Keratinocyte (primary cell): ENCODE measurements around the gene CLHC1. TPM values are rescaled to one million over a fixed set of nuclear protein-coding genes. Genes with fewer than 3 reads are reported as not detected.
A peak's percentile ranks its signal among the peaks of the same experiment; 100 is the strongest.
"Not testable (repeated sequence)": the region's sequence is repeated elsewhere in the genome, so short reads cannot be mapped to it uniquely, and the experiment has no call there.

ENCODE experiments used
- DNase-seq: peaks from one replicate; pipeline ENCODE4 v3.0.0-alpha.2; 2011; ENCODE audit warnings: low read depth, missing footprints, low spot score
- FAIRE-seq: peaks from 2 replicates; lab custom pipeline; 2011; peaks lifted over from hg19 to GRCh38; lab: Jason Lieb, UNC
- H2AFZ ChIP-seq: 2 replicates; pipeline ENCODE4 v1.6.0; 2012; ENCODE audit warnings: low read length, control low read depth, inconsistent platforms; ENCODE audit not compliant: control insufficient read depth
- H3K27ac ChIP-seq: 2 replicates; pipeline ENCODE4 v1.5.1; 2011; ENCODE audit warnings: low read length; ENCODE audit not compliant: control insufficient read depth, insufficient read depth
- H3K27me3 ChIP-seq: 3 replicates; pipeline ENCODE4 v1.6.0; 2011; ENCODE audit warnings: low read length; ENCODE audit not compliant: control insufficient read depth, insufficient read depth; ENCODE audit errors: extremely low read depth
- H3K36me3 ChIP-seq, 2 experiments: 2 replicates in 1 of 2; 3 replicates in 1 of 2; pipeline ENCODE4 v1.5.1; 2011; ENCODE audit warnings: low read length in 2 of 2, mild to moderate bottlenecking in 1 of 2; ENCODE audit not compliant: control insufficient read depth in 2 of 2, insufficient read depth in 2 of 2; ENCODE audit errors: extremely low read depth in 1 of 2
- H3K4me1 ChIP-seq: 3 replicates; pipeline ENCODE4 v1.5.1; 2011; ENCODE audit warnings: low read length; ENCODE audit not compliant: control insufficient read depth, insufficient read depth; ENCODE audit errors: extremely low read depth
- H3K4me2 ChIP-seq: 3 replicates; pipeline ENCODE4 v1.6.0; 2011; ENCODE audit warnings: low read depth, low read length; ENCODE audit not compliant: control insufficient read depth, insufficient read depth; ENCODE audit errors: extremely low read depth
- H3K4me3 ChIP-seq, 3 experiments: fragments of 200-600 bp in 1 of 3; sonication (generic) in 1 of 3; 2 replicates in 2 of 3; 3 replicates in 1 of 3; pipeline ENCODE4 v1.5.1; 2011 to 2016; ENCODE audit warnings: low read length in 3 of 3, mild to moderate bottlenecking in 3 of 3, control low read depth in 2 of 3, inconsistent platforms in 1 of 3, low read depth in 1 of 3, mixed read lengths in 1 of 3, mixed run types in 1 of 3, moderate library complexity in 1 of 3; ENCODE audit not compliant: control insufficient read depth in 2 of 3, insufficient read depth in 2 of 3; ENCODE audit errors: extremely low read depth in 1 of 3
- H3K79me2 ChIP-seq: 2 replicates; pipeline ENCODE4 v1.6.0; 2012; ENCODE audit warnings: low read length; ENCODE audit not compliant: control insufficient read depth, insufficient read depth
- H3K9ac ChIP-seq: 3 replicates; pipeline ENCODE4 v1.6.0; 2011; ENCODE audit warnings: low read length; ENCODE audit not compliant: control insufficient read depth, insufficient read depth; ENCODE audit errors: extremely low read depth
- H3K9me1 ChIP-seq: 3 replicates; pipeline ENCODE4 v1.6.0; 2011; ENCODE audit warnings: low read length; ENCODE audit not compliant: control insufficient read depth, insufficient read depth; ENCODE audit errors: extremely low read depth
- H3K9me3 ChIP-seq: 2 replicates; pipeline ENCODE4 v1.5.1; 2012; ENCODE audit warnings: low read depth, low read length; ENCODE audit not compliant: control insufficient read depth
- H4K20me1 ChIP-seq: 3 replicates; pipeline ENCODE4 v1.6.0; 2011; ENCODE audit warnings: low read length; ENCODE audit not compliant: control insufficient read depth, insufficient read depth; ENCODE audit errors: extremely low read depth
- CTCF ChIP-seq, 3 experiments: IDR thresholded peaks in 1 of 3; conservative IDR thresholded peaks in 1 of 3; optimal IDR thresholded peaks in 1 of 3; 2 replicates in 2 of 3; 3 replicates in 1 of 3; pipeline versions ENCODE3 to v1.5.1; 2011; ENCODE audit warnings: low read length in 3 of 3, mild to moderate bottlenecking in 3 of 3, moderate library complexity in 2 of 3, control low read depth in 1 of 3, inconsistent platforms in 1 of 3; ENCODE audit not compliant: insufficient read depth in 2 of 3; ENCODE audit errors: extremely low read depth in 1 of 3
- EZH2 ChIP-seq: IDR thresholded peaks from one replicate; pipeline ENCODE4 v1.6.1; 2012; ENCODE audit warnings: inconsistent platforms, mild to moderate bottlenecking, low read length, moderate library complexity
- dilution Hi-C: fragments of 300-500 bp; cut with MboI; formaldehyde crosslinking; loops from one replicate; pipeline ENCODE4 v1.7.0; 2020; ENCODE audit warnings: low sequenced_read_pairs; ENCODE audit not compliant: extremely low pct_ligation_motif_present
- polyA plus RNA-seq, 5 experiments: library from polyadenylated mRNA; depleted of rRNA in 3 of 5; stranded (reverse) in 3 of 5; stranded (forward) in 1 of 5; unstranded in 1 of 5; fragments of >200 nt; gene quantifications; 1 replicate in 1 of 5; 2 replicates in 3 of 5; 3 replicates in 1 of 5; pipeline versions ENCODE4 v1.2.1 to v1.2.3, GENCODE V29; 2011 to 2012; ENCODE audit warnings: missing spikeins in 2 of 5, low read depth in 1 of 5, low replicate concordance in 1 of 5

Gene CLHC1
- polyA plus RNA-seq, 1 donor (not counting 4 experiments of a cell fraction or from before 2014, with no cell fraction given) = 15.2 TPM

- TF ChIP-seq CTCF (optimal IDR thresholded peaks at IDR 0.05 in 1 of 3, IDR thresholded peaks at IDR 0.05 in 1 of 3, conservative IDR thresholded peaks at IDR 0.05 in 1 of 3; ENCODE audit: extremely low read depth in 1 of 3, insufficient read depth in 2 of 3, low read length in 3 of 3) = peak in 1 of 3 experiments; percentile 7
- no peak for TF ChIP-seq EZH2
- Histone ChIP-seq H3K4me2 (peak overlapping the region; percentile 100), H3K79me2 (peaks cover 8% of the 10 kb centered on the region), H2AFZ (peak overlapping the region; percentile 98), H3K9me1 (no peaks in the 10 kb centered on the region), H4K20me1 (no peaks in the 10 kb centered on the region), H3K9ac (peak overlapping the region; percentile 95), H3K4me1 (peaks cover 12% of the 10 kb centered on the region), H3K4me3 (peak overlapping the region; percentile 74 to 99 (median 98)), H3K27ac (peak overlapping the region; percentile 89), H3K36me3 (peaks cover 0 to 4% of the 10 kb centered on the region in 2 experiments), H3K9me3 (no peaks in the 10 kb centered on the region), H3K27me3 (no peaks in the 10 kb centered on the region)
- dilution Hi-C loops = no loop called here
- FAIRE-seq (no peak), DNase-seq (no peak)
Observed at GRCh38 chr2:55268288-55268906, 36.3 kb upstream of the CLHC1 start.

- H3K27ac ChIP-seq, dilution Hi-C loops, H3K27me3 ChIP-seq, H3K4me3 ChIP-seq, H2AFZ ChIP-seq, H3K79me2 ChIP-seq, H3K9me3 ChIP-seq, FAIRE-seq, H3K9ac ChIP-seq, H3K9me1 ChIP-seq, H4K20me1 ChIP-seq, H3K4me1 ChIP-seq, H3K4me2 ChIP-seq, DNase-seq: not testable (repeated sequence)
- peaks cover 5 to 13% of the 10 kb centered on the region in 2 experiments for H3K36me3 ChIP-seq
Observed at GRCh38 chr2:55259586-55259985, 27.5 kb upstream of the CLHC1 start.

- Histone ChIP-seq H3K9me3 (no peaks in the 10 kb centered on the region), H3K27ac (no peak overlapping the region), H3K36me3 (peaks cover 12 to 15% of the 10 kb centered on the region in 2 experiments), H2AFZ (no peak overlapping the region), H4K20me1 (no peaks in the 10 kb centered on the region), H3K4me2 (no peak overlapping the region), H3K4me1 (no peaks in the 10 kb centered on the region), H3K27me3 (no peaks in the 10 kb centered on the region), H3K9ac (no peak overlapping the region), H3K9me1 (no peaks in the 10 kb centered on the region), H3K79me2 (no peaks in the 10 kb centered on the region), H3K4me3 (no peak overlapping the region)
- FAIRE-seq (no peak), DNase-seq (no peak)
- no peak for TF ChIP-seq CTCF (optimal IDR thresholded peaks at IDR 0.05 in 1 of 3, IDR thresholded peaks at IDR 0.05 in 1 of 3, conservative IDR thresholded peaks at IDR 0.05 in 1 of 3; ENCODE audit: extremely low read depth in 1 of 3, insufficient read depth in 2 of 3, low read length in 3 of 3)
- TF ChIP-seq EZH2 = no peak
- dilution Hi-C loops = no loop called here
Observed at GRCh38 chr2:55252832-55253231, 20.7 kb upstream of the CLHC1 start.
